Measurements from ENCODE around the gene ZC3H10. TPM values are rescaled to one million over a fixed set of nuclear protein-coding genes. Genes with fewer than 3 reads are reported as not detected.

The ZC3H10 gene
- total RNA-seq, 1 donor from 2014 or later = 3.7 TPM

- DNase-seq (ENCODE audit: low read depth) = peak; percentile 99
Observed at GRCh38 chr12:56127888-56128669, 10.0 kb downstream of the ZC3H10 start, which contains the start of gene ESYT1. TSS of gene ESYT1 (plus strand) at chr12:56128267. CDS start at chr12:56128320, 53 bp downstream.

DNA sequence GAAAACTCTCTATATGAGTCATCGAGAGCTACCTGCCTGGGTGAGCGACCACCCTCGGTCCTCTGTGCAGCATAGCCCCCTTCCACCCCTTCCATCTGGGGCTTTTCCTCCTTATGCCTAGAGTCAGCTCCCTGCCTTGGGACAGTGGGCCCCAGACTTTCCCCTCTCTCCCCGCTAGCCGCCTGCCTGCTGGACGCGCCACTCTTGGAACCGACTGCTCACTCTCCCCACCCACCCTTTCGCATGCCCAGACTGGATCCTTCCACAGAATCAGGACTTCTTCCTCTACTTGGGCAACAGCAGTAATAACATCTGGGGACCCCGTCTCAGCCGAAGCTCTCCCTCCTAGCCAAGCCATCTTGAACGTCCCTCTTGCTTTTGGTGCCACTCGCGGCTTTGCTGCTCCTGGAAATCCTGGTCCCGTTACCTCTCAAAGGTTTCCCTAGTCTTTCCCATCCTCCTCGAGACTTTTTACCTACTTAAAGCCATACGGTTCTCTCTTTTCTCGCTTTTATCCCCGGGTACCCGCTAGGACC lies 10.7 kb downstream of the ZC3H10 start:
- no peak for DNase-seq (ENCODE audit: low read depth)

- DNase-seq (ENCODE audit: low read depth) = no peak
Observed at GRCh38 chr12:56129206-56129941, 11.3 kb downstream of the ZC3H10 start.

- no peak for DNase-seq (ENCODE audit: low read depth)
Observed at GRCh38 chr12:56129942-56130495, 12.0 kb downstream of the ZC3H10 start.

- DNase-seq (ENCODE audit: low read depth) = no peak
Observed at GRCh38 chr12:56130876-56131275, 12.8 kb downstream of the ZC3H10 start.

GRCh38 chr12:56134897-56135296 lies 16.8 kb downstream of the ZC3H10 start:
- DNase-seq (ENCODE audit: low read depth) = no peak

DNA sequence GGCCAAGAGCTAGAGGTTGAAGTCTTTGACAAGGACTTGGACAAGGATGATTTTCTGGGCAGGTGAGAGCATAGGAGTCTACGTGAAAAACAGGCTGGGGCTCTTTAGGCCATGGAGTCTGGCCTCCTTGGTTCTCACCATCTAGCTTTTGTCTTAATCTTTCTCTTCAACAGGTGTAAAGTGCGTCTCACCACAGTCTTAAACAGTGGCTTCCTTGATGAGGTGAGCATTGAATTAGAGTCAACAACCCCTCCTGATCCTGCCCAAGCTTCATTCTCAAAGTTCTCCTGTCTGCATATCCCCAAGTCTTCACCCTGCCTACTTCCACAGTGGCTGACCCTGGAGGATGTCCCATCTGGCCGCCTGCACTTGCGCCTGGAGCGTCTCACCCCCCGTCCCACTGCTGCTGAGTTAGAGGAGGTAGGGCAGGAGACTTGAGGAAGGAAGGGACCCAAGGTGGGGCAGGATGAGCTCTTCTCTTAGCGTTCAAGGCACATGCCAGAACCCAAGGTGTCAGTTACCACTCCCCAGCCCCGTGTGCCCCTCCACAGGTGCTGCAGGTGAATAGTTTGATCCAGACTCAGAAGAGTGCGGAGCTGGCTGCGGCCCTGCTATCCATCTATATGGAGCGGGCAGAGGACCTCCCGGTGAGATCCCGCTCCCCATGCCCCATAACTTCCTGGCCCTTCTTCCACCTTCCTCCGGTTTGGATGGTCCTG lies 19.9 kb downstream of the ZC3H10 start:
- no peak for DNase-seq (ENCODE audit: low read depth)

DNA sequence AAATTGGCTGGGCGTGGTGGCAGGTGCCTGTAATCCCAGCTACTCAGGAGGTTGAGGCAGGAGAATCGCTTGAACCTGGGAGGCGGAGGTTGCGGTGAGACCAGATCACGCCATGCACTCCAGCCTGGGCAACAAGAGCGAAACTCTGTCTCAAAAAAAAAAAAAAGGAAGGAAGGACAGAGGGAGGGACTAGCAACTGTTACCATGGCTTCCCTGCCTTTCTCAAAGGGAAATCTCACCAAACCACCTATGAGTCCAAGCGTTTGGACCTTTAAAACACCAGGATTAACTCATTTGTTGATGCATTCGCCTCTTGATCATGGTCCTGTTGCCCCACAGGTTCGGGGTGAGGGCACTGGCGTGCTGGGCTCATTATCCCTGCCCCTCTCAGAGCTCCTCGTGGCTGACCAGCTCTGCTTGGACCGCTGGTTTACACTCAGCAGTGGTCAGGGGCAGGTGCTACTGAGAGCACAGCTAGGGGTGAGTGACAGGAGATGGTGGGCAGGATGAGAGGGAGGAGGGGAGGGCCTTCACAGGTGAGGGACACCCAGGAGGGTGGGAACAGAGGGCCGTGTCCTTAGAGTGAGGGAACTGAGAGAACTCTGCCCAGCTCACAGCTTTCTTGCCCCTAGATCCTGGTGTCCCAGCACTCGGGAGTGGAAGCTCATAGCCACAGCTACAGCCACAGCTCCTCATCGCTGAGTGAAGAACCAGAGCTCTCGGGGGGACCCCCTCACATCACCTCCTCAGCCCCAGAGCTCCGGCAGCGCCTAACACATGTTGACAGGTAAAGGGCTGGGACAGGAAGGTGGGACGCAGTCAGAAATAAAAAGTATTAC lies 24.1 kb downstream of the ZC3H10 start:
- no peak for DNase-seq (ENCODE audit: low read depth)

DNA sequence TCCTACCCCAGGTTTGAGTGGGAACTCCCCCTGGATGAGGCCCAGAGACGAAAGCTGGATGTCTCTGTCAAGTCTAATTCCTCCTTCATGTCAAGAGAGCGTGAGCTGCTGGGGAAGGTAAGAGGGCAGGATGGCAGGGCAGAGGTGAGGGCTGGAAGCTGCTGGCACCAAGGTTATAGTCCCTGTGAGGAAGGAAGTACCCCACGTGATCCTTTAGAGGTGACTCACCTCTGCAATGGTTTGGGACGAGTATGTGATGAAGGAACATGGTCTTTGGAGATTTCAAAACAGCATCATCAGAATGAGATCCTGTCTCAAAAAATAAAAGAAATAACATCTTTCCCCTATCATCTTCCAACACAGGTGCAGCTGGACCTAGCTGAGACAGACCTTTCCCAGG lies 25.2 kb downstream of the ZC3H10 start:
- no peak for DNase-seq (ENCODE audit: low read depth)

GRCh38 chr12:56143870-56144269 lies 25.8 kb downstream of the ZC3H10 start:
- DNase-seq (ENCODE audit: low read depth) = no peak

DNA sequence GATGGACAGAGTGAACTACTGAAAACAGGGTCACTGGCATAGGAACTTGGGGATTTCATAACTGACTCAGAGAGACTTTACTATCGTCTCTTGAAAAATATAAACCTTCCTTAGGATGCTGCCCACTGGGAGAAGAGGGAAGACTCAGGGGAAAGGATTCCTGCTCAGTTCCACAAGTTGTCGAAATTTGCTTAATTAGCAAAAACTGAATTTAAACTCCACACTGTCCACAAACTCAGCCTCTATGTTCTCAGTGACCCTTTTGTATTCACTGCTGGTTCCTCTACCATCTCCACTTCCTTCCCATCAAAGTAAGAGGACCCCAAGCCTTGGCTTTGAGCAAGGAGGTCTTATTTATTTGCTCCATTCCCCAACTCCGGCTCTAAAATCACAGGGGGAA lies 27.2 kb downstream of the ZC3H10 start:
- DNase-seq (ENCODE audit: low read depth) = no peak

DNA sequence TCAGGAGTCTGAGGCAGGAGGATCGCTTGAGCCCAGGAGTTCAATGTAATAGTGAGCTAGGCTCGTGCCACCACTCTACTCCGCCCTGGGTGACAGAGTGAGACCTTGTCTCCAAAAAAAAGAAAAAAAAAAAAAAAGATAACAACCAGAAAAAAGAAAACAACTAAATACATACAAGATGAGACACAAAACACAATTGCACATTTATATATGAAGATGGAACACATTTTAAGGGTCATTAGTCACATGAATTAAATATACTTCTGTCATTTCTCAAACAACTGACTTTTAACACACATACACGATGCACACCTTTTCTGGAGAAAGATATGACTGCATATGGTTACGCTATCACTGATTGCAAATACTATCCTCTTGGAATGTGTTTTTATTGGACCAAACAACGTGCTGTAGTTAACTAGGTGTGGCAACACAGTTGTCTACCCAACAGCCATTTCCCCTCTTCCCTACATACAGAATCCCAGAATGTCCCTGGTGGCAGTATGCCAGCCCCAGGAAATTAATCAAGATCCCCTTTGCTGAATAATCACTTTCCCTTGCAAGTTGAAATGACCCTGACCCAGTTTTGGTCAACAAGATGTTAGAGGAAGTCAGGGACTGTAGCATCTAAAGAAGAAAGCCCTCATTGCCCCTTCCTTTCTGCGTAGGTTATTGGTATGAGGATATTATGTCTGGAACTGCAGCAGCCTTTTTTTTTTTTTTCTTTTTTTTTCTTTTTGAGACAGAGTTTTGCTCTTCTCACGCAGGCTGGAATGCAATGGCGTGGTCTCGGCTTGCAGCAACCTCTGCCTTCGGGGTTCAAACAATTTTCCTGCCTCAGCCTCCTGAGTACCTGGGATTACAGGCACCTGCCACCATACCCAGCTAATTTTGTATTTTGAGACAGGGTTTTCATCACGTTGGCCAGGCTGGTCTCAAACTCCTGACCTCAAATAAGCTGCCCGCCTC lies 28.7 kb downstream of the ZC3H10 start:
- no peak for DNase-seq (ENCODE audit: low read depth)

DNA sequence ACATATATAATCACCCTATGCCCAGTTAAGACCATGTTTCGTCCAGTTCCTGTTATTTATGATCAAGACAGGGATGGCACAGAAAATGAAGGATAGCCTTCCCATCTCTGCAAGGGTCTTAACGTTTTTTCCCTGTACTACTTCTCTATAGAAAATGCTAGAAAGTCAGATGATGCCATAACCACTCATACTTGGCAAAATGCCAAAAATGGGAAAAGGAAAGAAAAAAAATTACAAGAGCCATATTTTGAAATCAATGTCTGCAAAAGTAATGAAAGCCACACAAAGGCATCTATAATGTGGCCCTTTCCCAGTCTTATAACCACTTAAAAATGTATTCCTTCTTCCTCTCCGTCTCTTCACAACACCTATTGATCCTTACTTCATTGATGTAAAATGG lies 32.5 kb downstream of the ZC3H10 start:
- no peak for DNase-seq (ENCODE audit: low read depth)

- DNase-seq (ENCODE audit: low read depth) = peak; percentile 36
Observed at GRCh38 chr12:56151672-56152131, 33.6 kb downstream of the ZC3H10 start.

- peak; percentile 82 for DNase-seq (ENCODE audit: low read depth)
Observed at GRCh38 chr12:56152132-56152755, 34.2 kb downstream of the ZC3H10 start, which contains the start of gene MYL6B. TSS of gene MYL6B (plus strand) at chr12:56152587. CDS start at chr12:56153919, 1,332 bp downstream.

DNA sequence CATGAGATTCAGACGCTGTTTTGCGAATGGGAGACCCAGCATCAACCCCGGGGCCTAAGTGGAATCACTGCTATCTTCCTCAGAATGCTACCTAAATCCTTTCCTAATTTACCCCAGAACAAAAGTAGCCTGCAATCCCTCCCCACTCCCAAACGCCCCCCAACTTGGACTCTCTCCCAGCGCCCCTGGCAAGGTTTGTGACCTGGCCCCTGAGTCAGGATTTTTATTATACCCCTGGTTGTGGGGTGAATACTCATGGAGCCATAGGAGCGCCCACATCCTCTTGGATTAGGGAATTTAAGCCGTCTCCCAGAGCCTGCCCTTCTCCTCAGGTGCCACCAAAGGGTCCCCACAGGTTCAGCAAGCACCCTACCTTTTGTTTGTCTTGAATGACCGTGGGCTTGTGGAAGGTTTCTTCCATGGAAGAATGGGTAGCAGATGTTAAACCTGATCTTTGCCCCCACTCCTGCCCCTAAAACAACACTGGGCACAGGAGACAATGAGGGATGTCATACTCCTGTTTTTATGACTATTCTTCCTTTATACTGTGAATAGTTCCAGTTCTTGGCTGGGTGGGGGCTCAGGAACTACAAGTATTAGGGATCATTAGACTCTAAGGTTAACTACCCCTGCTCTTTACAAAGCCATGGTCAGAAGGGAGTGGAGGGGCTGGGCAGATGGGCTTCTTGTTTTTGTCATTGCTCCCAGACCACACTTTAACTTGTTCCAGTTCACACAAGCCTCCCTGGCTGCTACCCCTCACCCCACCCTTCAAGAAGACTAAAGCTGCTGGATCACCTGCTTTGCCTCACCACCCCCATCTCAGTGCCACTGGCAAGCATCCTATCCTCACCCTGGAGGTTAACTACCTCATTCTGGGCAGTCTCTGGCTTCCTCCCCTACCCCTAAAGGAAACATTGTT lies 35.0 kb downstream of the ZC3H10 start:
- DNase-seq (ENCODE audit: low read depth) = no peak

DNA sequence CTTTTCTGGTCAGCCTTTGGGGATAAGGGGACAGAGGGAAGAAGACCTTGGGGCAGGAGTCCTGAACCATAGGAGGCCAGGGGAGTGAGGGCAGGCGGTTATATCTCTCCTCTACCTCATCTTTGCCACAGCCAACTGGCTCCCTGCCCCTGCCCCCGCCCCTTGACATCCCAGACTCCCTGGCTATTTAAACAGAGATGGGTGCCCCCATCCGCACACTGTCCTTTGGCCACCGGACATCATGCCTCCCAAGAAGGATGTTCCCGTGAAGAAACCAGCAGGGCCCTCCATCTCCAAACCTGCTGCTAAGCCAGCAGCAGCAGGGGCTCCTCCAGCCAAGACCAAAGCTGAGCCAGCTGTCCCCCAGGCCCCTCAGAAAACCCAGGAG lies 35.6 kb downstream of the ZC3H10 start:
- DNase-seq (ENCODE audit: low read depth) = no peak

DNA sequence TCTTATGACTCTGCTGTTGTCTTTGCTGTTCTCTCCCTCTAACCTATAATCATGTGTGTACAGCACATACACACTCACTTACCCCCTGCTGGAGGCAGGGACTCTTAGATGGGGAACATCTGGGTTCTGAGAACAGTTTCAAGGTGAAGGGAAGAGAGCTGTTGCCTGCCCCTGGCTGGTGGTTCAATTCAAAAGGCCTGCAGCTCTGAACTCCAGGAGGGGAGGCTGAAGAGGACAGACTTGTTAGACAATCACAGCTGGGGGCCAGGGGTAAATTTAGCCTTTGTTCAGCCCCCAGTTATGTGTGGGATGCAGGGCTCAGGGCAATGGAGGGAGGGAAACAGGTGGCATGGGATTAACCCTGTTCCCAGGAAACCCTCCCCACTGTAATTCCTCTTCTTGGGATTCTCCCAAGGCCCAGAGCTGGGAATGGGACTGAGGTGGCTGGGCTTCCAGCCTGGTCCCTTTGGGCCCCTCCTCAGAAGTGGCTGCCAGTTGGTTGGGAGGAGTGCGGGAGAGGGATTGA lies 36.2 kb downstream of the ZC3H10 start:
- no peak for DNase-seq (ENCODE audit: low read depth)
